Suprapubic skin (tissue), 3 donors: ENCODE data around the gene RSPO3.

Experiments
- CTCF ChIP-seq, 2 donors: fragments of 200-600 bp in 1 of 2; fragments of 450-650 bp in 1 of 2; sonication (generic) in 1 of 2; IDR thresholded peaks; one replicate each; pipeline ENCODE4 v1.5.1; 2016 to 2019; ENCODE audit warnings: antibody characterized with exemption in 2 of 2, mild to moderate bottlenecking in 1 of 2, moderate library complexity in 1 of 2
- POLR2AphosphoS5 ChIP-seq, 3 donors: sonication (generic); formaldehyde crosslinking; IDR thresholded peaks; one replicate each; pipeline ENCODE4 v1.6.1; 2017; ENCODE audit warnings: antibody characterized with exemption in 3 of 3

- TF ChIP-seq CTCF (IDR thresholded peaks at IDR 0.05) (no peak), POLR2AphosphoS5 (IDR thresholded peaks at IDR 0.05) (no peak)
These were observed 101.4 kb downstream of the RSPO3 start for GRCh38 chr6:127219869-127220268.
